Ecto neural progenitor cell (in vitro differentiated cells): Measurements from ENCODE around the gene TRO.

Experiments used
- DNase-seq: peaks from one replicate; pipeline ENCODE4 v3.0.0-alpha.2; 2018; ENCODE audit warnings: low spot score

TRO gene

DNA sequence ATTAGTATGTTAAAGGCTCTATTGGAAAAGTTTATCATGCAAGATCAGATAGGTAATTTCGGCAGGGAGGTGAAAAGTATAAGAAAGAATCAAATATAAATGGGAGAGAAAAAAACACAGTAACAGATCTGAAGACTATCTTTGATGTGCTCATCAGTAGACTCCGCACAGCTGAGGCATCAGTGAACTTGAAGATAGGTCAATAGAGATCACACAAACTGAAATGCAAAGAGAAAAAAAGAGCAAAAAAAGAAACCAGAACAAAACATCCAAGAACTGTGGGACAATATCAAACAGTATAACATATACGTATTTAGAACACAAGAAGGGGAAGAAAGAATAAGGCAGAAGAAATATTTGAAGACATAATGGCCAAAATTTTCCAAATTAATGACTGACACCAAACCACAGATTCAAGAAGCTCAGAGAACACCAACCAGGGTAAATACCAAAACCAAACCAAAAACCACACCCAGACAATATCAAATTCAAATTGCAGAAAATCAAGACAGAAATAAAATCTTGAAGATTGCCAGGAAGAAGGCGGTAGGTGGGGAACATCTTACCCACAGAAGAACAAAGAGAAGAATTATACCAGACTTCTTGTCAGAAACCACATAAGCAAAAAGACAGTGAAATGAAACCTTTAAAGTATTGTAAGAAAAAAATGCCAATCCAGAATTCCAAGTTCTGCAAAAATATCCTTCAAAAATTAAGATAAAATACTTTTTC, 44.3 kb downstream of the TRO start:
- DNase-seq = no peak

DNA sequence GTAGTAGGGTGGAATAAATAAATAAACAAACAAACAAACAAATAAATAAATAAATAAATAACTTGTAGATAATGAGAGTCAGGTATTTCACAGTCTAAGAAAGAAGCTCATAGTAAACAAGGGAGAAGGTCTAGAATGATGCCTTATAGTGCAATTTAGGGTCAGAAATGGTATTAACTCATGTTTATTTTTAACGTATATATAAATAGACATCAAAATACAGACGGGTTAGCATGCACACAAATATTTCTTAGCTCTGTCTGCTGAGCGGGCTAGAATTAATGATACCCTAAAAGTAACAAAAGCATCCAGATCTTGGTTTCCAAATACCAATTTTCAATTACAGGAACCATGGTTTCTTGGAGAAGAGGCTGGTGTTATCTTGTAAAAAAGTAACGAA, 56.8 kb downstream of the TRO start:
- no peak for DNase-seq

DNA sequence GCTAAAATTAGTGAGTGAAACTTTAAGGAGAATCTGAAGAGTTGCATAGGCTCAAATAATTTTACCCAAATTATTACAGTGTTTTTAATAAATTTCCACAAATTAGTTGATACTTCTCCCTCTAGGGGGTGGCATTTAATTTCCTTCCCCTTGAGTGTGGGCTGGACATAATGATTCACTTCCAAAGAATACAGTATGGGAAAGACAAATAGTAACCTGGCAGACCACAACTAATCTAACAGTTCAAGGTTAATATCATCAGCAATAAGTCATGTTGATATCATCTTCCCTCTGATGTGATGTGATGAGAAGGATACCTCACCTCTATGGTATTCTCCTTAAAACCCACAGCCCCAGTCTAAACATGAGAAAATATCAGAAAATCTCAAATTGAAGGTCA, 57.8 kb downstream of the TRO start:
- no peak for DNase-seq

DNA sequence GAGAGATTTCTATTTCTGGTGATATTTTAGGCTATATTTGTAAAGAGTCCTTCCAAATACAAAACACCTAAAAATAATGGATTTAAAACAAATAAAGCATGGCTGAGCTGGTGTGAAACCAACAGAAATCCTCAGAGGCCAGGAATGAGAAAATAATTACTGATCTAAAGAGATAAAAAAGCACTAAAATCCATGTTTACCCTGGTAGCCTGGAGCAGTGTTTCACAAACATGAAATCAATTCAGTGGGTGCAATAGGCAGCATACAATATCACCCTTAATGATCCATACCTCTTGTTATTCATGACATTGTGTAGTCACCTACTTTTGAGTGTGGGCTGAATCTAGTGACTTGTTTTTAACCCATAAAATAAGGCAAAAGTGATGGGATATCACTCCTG, 58.8 kb downstream of the TRO start:
- DNase-seq = no peak

- DNase-seq = no peak
These were observed 59.7 kb downstream of the TRO start for GRCh38 chrX:54980334-54980733.
